K562 (cell line): ENCODE data around the gene NOTCH3. TPM values are rescaled to one million over a fixed set of nuclear protein-coding genes. Genes with fewer than 3 reads are reported as not detected.

Experiments
- BCLAF1 ChIP-seq, 2 experiments: fragments of 450-650 bp in 1 of 2; IDR thresholded peaks; 2 replicates each; pipeline ENCODE4 v1.6.1; 2011 to 2017; ENCODE audit warnings: low read depth in 2 of 2, antibody characterized with exemption in 1 of 2, borderline replicate concordance in 1 of 2, low read length in 1 of 2, mild to moderate bottlenecking in 1 of 2, mixed read lengths in 1 of 2; ENCODE audit not compliant: control insufficient read depth in 1 of 2
- CHD1 ChIP-seq: fragments of 200-600 bp; sonication (generic); IDR thresholded peaks from one replicate; pipeline ENCODE4 v1.6.1; 2012; ENCODE audit warnings: mild to moderate bottlenecking, moderate library complexity, low read length, inconsistent platforms
- polyA plus RNA-seq, 8 experiments: library from polyadenylated mRNA; depleted of rRNA in 4 of 8; stranded (reverse) in 5 of 8; unstranded in 3 of 8; fragments of >200 nt; fragmentation: Nextera tagmentation in 2 of 8; fragmentation: Illumina TruSeq in 1 of 8; extraction: Ambion mirVana in 2 of 8; extraction: Trizol in 1 of 8; gene quantifications; 2 replicates each; pipeline versions ENCODE4 v1.2.1 to v1.2.3, GENCODE V29; 2011 to 2014; ENCODE audit warnings: inconsistent platforms in 1 of 8, missing spikeins in 1 of 8
- total RNA-seq, 7 experiments: library from RNA; depleted of rRNA in 6 of 7; stranded (reverse); fragments of >200 nt in 6 of 7; fragmentation: Illumina TruSeq in 2 of 7; extraction: Trizol in 2 of 7; gene quantifications; 2 replicates each; pipeline versions ENCODE4 v1.2.1 to v1.2.3, GENCODE V29; 2011 to 2021; ENCODE audit warnings: low replicate concordance in 1 of 7
- TF ChIP-seq, protein P1 (sequence below): fragments of 200-800 bp; sonication (Bioruptor generic); IDR thresholded peaks from 2 replicates; pipeline ENCODE4 v1.6.1; 2016; ENCODE audit warnings: missing genetic modification characterization, missing compliant biosample characterization
- TF ChIP-seq, protein P2 (sequence below), 2 experiments: IDR thresholded peaks; 2 replicates each; pipeline ENCODE4 v1.6.1; 2011; ENCODE audit warnings: borderline replicate concordance in 1 of 2, control low read depth in 1 of 2, low read depth in 1 of 2, low read length in 1 of 2, mild to moderate bottlenecking in 1 of 2, mixed read lengths in 1 of 2, moderate library complexity in 1 of 2; ENCODE audit not compliant: insufficient read depth in 1 of 2, insufficient read length in 1 of 2, poor library complexity in 1 of 2, severe bottlenecking in 1 of 2; ENCODE audit errors: extremely low read depth in 1 of 2
- TF ChIP-seq, protein P3 (sequence below), 2 experiments: fragments of 450-650 bp; formaldehyde crosslinking in 1 of 2; IDR thresholded peaks; 2 replicates each; pipeline versions ENCODE4 v1.4.0 to v1.6.1; 2014 to 2020; ENCODE audit warnings: mild to moderate bottlenecking in 2 of 2, borderline replicate concordance in 1 of 2, low read depth in 1 of 2

Gene NOTCH3
- total and polyA plus RNA-seq, 9 of the 15 experiments (the other 6 are each of a cell fraction or from before 2014, with no cell fraction given) = under 0.01 to 1.2 (median 0.16) TPM

GRCh38 chr19:15125232-15126067 lies 75.3 kb downstream of the NOTCH3 start (continued):
- TF ChIP-seq, protein P1, sequence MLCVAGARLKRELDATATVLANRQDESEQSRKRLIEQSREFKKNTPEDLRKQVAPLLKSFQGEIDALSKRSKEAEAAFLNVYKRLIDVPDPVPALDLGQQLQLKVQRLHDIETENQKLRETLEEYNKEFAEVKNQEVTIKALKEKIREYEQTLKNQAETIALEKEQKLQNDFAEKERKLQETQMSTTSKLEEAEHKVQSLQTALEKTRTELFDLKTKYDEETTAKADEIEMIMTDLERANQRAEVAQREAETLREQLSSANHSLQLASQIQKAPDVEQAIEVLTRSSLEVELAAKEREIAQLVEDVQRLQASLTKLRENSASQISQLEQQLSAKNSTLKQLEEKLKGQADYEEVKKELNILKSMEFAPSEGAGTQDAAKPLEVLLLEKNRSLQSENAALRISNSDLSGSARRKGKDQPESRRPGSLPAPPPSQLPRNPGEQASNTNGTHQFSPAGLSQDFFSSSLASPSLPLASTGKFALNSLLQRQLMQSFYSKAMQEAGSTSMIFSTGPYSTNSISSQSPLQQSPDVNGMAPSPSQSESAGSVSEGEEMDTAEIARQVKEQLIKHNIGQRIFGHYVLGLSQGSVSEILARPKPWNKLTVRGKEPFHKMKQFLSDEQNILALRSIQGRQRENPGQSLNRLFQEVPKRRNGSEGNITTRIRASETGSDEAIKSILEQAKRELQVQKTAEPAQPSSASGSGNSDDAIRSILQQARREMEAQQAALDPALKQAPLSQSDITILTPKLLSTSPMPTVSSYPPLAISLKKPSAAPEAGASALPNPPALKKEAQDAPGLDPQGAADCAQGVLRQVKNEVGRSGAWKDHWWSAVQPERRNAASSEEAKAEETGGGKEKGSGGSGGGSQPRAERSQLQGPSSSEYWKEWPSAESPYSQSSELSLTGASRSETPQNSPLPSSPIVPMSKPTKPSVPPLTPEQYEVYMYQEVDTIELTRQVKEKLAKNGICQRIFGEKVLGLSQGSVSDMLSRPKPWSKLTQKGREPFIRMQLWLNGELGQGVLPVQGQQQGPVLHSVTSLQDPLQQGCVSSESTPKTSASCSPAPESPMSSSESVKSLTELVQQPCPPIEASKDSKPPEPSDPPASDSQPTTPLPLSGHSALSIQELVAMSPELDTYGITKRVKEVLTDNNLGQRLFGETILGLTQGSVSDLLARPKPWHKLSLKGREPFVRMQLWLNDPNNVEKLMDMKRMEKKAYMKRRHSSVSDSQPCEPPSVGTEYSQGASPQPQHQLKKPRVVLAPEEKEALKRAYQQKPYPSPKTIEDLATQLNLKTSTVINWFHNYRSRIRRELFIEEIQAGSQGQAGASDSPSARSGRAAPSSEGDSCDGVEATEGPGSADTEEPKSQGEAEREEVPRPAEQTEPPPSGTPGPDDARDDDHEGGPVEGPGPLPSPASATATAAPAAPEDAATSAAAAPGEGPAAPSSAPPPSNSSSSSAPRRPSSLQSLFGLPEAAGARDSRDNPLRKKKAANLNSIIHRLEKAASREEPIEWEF (CRISPR knock-in tag) = no peak
- TF ChIP-seq, protein P2, sequence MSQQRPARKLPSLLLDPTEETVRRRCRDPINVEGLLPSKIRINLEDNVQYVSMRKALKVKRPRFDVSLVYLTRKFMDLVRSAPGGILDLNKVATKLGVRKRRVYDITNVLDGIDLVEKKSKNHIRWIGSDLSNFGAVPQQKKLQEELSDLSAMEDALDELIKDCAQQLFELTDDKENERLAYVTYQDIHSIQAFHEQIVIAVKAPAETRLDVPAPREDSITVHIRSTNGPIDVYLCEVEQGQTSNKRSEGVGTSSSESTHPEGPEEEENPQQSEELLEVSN (IDR thresholded peaks at IDR 0.05; ENCODE audit: borderline replicate concordance in 1 of 2, extremely low read depth in 1 of 2, insufficient read depth in 1 of 2, insufficient read length in 1 of 2, low read depth in 1 of 2, low read length in 1 of 2, poor library complexity in 1 of 2, severe bottlenecking in 1 of 2) = peak; percentile 10 to 80
- TF ChIP-seq, protein P3, sequence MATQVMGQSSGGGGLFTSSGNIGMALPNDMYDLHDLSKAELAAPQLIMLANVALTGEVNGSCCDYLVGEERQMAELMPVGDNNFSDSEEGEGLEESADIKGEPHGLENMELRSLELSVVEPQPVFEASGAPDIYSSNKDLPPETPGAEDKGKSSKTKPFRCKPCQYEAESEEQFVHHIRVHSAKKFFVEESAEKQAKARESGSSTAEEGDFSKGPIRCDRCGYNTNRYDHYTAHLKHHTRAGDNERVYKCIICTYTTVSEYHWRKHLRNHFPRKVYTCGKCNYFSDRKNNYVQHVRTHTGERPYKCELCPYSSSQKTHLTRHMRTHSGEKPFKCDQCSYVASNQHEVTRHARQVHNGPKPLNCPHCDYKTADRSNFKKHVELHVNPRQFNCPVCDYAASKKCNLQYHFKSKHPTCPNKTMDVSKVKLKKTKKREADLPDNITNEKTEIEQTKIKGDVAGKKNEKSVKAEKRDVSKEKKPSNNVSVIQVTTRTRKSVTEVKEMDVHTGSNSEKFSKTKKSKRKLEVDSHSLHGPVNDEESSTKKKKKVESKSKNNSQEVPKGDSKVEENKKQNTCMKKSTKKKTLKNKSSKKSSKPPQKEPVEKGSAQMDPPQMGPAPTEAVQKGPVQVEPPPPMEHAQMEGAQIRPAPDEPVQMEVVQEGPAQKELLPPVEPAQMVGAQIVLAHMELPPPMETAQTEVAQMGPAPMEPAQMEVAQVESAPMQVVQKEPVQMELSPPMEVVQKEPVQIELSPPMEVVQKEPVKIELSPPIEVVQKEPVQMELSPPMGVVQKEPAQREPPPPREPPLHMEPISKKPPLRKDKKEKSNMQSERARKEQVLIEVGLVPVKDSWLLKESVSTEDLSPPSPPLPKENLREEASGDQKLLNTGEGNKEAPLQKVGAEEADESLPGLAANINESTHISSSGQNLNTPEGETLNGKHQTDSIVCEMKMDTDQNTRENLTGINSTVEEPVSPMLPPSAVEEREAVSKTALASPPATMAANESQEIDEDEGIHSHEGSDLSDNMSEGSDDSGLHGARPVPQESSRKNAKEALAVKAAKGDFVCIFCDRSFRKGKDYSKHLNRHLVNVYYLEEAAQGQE (IDR thresholded peaks at IDR 0.05; ENCODE audit: borderline replicate concordance) = peak; percentile 69
- TF ChIP-seq, protein P3 (CRISPR knock-in tag; IDR thresholded peaks at IDR 0.05; ENCODE audit: low read depth) = 0 out of 2 replicates have a peak, but pooled peaks have one; percentile 41
- TF ChIP-seq BCLAF1 (IDR thresholded peaks at IDR 0.05; ENCODE audit: borderline replicate concordance in 1 of 2, control insufficient read depth in 1 of 2, low read depth in 2 of 2, low read length in 1 of 2) (no peak), CHD1 (no peak)
